Bone marrow (tissue), 2 donors: ENCODE measurements around the gene GLT1D1.

Experiments
- DNase-seq, 2 donors: peaks; one replicate each; lab custom pipeline; 2025; lab: John Stamatoyannopoulos, UW

Gene GLT1D1

DNA sequence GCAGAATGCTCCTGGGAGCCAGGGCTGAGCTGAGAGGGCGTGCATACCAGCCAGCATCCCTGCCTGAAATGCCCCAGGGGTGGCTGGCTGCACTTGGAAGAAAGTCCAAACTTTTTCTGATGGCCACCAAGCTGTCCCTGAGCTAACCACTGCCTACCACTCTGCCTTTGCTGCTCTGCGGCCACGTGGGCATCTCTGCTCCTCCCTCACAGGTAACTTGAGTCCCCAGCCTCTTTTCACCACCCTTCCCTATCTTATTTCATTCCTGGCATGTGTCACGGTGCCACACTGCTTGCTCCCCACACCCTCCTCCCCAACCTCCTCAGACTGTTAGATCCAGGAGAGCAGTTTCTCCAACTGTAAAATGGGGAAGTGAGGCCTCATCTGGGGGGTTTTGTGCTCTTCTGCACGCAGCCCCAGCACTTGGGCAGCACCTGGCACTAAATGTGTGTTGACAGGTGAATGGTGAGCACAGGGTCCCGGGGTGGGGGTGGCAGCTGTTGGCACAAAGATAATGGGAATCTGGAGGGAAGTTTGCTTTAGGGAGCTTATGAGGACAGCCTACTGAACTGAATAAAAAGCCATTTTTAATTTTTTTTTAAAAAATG lies 113.0 kb downstream of the GLT1D1 start:
- no peak for DNase-seq

DNA sequence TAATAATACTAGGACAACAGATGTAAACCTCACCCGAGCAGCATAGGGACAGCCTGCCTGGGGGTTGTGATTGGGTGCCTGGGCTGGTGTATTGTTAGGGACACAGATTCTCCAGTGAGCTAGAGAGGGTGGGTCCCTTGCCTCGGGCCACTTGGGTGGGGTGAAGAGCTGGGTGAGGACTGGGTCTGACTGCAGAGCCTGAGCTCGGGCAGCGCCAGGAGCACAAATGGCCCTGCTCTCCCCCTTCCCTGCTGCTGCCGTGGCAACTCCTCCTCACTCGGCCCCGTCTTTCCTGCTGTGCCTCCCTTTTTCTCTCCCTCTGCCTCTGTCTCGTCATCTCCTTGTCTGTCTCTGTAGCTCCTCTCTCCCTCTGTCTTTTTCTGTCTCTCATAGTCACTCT lies 115.4 kb downstream of the GLT1D1 start:
- no peak for DNase-seq

DNA sequence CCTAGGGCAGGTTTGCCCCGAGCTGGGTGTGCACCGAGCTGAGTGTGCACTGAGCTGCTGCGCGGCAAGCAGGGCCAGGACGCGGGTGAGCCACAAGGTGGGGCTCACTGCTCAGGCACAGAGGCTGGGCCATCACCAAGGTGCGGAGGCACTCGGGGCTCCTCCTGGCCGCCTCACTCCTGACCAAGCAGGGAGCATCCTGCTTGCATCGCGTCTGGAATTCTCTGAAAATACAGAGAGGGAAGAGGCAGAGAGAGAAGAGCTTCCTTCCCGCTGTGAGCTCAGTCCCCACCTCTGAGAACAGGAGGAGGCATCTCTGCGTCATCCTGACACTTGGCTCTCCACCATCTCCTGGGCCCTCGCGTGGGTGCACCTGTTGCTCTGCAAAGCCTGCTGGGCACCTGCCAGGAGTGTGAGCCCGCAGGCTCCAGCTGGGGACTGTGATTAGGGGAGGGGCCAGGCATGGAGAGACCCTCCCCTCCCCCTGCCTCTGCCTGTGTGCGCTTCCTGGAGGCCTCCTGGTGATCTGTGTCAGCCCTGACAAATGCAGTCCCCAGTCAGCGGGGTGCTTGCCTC lies 116.3 kb downstream of the GLT1D1 start:
- DNase-seq = no peak

DNA sequence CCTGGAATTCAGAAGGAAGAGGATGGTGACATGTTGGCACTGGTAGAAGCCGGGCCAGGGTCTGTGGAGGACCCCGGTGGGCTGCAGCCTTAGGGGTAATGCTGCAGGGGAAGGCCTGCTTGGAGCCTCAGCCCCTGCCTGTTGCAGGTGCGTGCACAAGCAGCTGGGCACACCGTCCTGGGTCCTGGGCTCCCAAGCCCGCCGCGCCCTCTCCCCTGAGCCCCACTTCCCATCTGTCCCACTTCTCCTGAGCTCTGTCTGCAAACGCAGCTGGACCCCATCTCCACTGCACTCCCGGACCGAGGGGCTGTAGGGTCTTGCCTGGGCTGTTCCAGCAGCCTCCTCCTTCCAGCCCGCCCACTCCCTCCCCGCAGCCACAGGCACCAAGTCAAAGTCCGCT lies 116.8 kb downstream of the GLT1D1 start:
- no peak for DNase-seq

DNA sequence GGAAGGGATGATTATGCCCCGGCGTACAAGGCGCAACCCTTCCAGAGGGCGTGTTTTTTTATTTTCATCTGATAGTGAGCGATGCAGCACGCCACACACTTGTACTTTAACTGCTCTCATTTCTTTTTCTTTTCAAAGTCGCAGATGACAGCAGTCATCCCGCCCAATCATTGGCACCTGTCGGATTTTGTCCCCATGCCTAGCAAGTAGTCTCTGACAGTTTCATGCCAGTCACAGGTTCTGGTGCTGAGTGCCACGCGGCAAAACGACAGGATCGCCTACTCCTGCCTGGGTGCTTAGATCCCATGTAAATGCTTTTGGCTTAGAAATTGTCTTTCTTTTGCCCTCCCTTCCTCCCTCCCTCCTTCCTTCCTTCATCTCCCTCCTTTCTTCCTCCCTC lies 117.7 kb downstream of the GLT1D1 start:
- DNase-seq = no peak

DNA sequence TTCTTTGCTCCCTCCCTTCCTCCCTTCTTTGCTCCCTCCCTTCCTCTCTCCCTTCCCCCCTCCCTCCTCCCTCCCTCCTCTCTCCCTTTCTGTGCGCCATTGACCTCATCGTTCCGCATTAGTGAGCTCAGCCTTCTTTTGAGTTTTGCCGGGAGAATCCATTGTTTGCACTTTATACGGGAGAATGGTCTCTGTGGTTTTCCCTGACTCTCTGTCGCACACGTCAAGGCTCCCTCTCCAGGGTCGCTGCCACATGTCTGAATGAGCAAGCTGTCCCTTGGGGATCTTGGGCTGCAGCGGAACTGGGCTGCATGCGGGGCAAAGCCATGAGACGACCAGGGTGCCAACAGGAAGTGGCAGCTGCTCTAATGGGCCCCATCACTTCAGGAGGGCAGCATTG lies 118.5 kb downstream of the GLT1D1 start:
- no peak for DNase-seq

DNA sequence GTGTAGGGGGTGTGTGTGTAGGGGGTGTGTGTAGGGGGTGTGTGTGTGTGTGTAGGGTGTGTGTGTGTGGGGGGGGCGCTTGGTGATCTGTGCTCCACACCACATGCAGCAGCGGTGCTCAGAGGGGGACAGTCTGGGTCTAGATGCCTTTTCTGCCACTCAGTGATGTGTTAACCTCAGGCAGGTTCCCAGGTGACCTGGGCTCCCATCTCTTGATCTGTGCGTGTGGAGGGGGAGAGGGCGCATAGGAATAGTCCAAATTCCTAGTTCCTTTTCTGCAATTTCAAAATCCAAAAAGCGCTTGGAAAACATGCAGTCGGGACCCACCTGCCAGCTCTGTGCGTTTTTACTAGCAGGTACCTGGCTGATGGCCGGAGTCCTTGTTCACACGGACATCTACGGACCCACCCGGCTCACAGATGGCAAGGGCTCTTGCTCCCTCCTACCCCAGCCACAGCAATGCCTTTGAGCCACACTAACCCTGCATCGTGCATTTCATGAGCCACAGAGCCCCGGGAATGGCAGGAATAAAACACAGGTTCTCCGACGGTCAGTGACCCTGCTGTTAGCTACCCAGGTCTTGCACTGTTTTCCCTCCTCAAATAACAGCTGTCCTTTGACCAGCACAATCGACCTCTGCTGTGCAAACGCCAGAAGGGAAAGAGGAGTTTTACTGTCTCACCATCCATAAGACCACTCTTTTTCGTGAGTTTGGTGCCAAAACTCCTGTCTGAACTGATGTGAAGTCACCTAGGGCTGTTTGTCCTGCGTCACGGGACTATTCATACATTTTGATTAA lies 120.8 kb downstream of the GLT1D1 start:
- no peak for DNase-seq

DNA sequence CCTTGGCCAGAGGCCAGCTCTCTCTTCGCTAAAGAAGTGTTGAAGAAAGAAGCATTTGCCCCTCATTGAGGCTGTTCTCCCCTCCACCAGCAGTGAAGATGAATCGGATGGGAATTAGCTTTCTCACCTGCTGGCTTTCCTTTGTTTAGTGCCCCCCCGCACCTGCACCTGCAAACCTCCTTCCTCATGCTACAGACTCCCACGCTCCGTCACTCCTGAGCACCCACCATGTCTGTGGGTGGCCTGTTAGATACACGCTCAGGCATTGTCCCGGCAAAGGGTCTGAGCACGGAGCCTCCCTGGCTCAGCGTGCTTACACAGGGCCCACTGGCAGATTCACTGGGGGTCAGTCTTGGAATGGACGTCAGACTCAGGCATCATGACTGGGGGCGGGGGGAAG lies 121.6 kb downstream of the GLT1D1 start:
- DNase-seq = no peak

DNA sequence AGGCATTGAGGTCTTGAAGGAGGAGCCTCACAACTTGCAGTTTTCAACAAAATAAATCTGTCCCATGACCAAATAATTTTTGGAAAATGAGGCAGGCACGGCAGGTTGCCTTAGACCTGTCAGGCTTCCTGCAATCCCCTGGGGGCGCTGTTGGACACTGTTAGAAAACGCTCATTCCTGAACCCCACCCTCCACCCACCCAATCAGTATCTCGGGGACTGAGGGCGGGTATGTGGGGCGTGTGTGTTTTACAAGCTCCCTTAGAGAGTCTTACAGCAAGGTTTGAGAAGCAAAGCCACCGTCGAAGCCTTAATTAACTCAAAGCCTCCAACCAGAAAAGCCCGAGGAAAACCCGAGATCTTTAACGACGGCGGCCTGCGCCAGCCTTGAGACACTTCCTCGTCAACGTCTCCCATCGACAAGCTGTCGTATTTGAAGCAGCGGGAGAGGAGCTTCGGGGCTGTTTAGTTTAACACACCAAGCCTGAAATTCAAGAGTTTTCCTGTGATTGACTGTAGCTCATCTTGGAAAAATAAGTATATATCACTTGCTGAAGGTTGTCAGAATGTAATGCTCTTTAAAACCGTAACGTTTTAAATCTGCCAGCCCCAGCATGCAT lies 123.0 kb downstream of the GLT1D1 start:
- no peak for DNase-seq

DNA sequence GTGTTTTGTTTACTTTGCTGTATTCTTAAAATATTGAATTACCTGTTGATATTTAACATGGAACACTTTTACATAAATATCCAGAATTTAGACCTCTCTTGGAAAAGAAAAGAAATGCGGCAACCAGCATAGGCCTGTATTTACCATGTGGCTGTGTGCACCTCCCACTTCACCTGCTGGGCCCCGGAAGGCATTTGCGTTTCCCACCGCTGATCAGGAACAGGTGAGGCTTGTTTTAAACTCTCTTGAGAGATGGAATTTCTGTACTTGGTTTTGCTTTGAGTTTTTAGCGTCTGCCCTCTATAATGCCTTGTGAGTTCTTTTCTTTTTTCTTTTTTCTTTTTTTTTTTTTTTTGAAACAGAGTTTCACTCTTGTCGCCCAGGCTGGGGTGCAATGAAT lies 124.2 kb downstream of the GLT1D1 start:
- no peak for DNase-seq

DNA sequence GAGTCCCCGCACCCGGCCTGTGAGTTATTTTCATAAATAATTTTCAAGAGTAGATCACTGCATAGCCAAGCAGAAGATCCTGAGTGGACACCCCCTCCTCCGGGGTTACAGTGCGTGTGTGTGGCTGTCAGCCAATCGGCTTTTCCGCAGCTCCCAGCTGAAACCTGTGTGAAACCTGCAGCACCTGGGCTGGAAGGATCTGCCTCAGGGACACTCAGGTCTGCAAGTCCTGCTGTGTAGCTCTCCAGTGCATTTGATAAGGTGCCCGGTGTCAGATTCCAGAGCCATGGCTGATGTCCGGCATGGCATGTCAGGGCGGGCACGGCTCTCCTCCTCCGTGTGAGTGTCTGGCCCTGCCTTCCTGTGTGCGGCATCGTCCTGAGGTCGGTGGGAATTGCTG lies 124.8 kb downstream of the GLT1D1 start:
- no peak for DNase-seq

DNA sequence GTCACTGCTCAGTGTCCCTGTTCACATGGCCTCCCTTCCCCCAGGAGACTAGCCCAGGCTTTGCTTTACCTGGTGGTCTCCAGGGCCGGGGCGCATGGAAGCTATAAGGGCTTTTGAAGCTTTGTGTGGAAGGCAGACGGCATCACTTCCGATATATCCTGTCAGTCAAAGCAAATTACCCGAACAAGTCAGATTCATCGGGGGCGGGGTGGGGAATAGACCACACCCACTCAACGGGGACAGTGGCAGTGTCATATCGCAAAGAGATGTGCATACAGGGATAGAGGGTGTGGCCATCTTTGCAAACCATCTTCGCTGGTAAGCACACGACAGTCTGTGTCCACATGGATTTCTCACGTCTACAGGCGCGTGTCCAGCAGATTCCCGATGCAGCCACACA lies 127.3 kb downstream of the GLT1D1 start:
- no peak for DNase-seq

DNA sequence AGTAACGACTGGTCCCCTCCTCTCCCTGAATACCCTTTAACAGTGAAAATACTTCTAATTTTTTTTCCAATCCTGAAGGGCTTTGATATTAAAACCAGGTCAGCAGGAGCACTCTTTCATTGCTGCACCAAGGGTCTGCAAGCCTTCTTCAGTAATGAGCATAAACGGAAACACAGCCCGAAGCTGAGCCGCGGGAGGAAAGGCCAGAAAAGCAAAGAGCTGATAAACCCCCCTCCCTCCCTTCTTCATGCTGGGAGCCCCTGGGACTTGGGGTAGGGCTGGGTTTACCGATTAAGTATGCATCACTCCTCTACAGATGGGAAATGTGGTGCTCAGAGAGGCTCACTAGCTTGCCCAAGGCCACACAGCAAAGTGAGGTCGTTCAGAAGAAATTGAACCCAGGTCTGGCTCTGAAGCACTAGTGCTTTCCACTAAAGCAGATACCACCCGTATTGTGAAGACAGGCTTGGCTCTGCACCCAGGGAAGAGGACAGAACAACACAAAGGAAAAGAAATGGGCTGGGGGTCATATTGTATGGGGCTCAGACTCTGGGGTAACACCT lies 128.8 kb downstream of the GLT1D1 start:
- DNase-seq = no peak

DNA sequence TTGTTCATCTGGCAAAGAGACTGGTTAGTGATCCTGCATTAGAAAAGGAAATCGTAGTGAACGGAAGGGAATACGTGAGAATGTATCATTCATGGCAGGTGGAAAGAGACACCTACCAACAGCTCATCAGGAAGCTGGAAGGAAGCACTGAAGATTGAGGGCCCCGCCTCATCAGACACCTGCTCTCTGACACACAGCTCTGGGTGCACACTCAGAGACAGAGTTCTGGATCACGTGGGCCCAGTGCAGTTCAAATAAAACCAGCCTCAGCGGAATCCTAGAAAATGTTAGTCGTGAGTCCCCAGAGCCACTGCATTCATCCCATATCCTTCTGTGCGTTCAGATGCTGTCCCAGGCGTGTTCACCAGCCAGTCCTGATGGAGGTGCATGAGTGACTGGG lies 129.7 kb downstream of the GLT1D1 start:
- no peak for DNase-seq

DNA sequence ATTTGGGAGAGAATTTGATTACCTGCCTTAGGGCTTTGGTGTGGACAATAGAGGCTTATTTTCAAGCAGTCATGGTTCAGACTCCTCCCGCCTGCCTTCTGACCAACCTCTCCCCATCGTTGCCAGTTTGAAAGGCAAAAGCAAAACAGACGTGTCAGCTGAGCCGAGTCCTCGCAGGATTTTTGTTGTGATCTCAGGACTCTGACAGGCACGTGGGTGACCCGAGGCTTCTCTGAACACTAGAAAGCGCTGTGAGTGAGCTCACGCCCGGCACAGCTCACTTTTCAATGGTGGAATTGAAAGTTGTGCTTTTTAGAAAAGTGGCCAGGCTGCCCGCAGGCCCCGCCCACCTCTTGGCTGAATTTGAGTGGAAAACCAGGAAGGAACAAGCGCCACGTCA lies 130.1 kb downstream of the GLT1D1 start:
- DNase-seq = no peak

DNA sequence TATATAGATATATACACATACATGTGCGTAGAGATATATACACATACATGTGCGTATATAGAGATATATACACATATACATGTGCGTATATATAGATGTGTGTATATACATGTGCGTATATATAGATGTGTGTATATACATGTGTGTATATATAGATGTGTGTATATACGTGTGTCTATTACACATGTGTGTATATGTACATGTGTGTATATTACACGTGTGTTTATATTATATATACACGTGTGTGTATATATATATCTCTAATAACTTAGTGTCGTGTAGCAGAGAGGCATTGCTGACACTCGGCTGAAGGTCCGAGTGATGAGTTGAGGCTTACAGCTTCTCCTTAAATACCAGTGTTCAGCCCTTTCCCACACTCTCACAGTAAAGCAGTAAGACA lies 133.7 kb downstream of the GLT1D1 start:
- DNase-seq = no peak

DNA sequence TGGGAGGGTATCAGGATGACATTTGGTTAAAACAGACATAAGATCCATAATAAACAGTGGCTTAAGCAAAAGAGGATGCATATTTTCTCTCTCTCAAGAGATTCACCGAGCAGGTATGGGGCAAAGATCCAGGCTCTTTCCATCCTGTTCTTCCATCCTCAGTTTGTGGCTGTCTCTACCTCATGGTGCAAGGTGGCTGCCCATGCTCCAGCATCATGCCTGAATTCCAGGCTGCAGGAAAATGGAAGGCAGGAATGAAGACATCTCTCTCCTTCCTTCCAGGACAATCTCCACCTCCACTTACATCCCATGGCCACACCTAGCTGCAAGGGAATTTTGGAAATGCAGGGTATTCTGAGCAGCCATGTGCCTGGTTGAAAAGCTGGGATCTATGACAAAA lies 136.0 kb downstream of the GLT1D1 start:
- DNase-seq = no peak

DNA sequence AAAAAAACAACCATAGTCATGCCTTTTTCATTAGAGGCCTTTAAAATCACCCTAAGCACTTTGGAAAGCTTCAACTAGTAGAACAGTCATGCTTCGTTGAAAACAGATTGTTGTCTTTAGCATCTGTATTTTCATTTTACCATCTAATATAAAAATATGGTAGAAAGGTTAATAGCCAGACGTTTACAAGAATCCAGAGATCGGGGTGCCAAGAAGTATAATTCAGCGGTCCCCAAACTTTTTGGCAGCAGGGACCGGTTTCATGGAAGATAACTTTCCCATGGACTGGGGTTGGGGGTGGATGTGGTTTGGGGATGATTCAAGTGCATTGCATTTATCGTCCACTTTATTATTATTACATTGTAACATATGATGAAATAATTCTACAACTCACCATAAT lies 138.4 kb downstream of the GLT1D1 start:
- no peak for DNase-seq

DNA sequence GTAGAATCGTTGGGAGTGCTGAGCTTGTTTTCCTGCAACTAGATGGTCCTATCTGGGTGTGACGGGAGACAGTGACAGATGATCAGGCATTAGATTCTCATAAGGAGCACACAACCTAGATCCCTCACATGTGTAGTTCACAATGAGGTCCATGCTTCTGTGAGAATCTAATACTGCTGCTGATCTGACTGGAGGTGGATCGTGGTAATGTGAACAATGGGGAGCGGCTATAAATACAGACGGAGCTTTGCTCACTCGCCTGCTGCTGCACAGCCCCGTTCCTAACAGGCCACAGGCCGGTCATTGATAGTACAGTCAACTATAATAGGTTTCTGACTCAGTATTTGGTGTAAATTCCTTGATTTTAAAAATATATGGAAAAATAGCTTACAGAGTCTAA lies 138.8 kb downstream of the GLT1D1 start:
- DNase-seq = no peak

DNA sequence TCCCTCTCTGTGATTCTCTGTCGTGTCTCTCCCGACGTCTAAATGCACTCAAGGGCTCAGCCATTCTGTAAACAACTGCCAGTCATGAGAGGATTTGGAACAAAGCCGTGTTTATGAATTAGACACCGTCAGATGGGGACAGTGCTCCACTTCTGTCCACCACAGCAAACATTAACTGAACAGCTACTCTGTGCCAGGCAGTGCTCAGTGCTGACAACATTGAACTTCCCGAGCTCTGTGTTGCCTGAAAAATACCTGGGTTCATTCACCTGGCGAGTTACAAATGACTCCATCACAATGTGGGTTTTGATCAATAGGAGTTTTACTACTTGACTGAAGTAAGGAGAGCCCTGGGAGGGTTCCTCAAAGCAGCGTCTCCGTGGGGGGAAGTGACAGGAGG lies 139.3 kb downstream of the GLT1D1 start:
- no peak for DNase-seq

DNA sequence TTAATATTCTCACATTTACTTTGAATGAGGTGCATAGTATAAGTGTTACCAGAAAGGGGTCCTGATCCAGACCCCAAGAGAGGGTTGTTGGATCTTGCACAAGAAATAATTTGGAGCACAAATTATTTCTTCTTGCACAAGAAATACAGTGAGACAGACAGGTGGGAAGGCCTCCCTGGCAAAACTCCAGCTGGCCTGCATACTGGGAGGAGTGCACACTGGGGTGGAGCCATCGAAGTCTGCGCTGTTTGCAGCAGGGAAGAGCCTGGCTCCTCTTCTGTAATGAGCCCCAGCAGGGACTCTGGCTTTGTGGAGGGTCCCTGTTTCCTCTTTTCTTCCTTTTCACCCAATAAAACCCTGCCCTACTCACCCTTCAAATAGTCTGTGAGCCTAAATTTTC lies 141.6 kb downstream of the GLT1D1 start:
- DNase-seq = no peak

DNA sequence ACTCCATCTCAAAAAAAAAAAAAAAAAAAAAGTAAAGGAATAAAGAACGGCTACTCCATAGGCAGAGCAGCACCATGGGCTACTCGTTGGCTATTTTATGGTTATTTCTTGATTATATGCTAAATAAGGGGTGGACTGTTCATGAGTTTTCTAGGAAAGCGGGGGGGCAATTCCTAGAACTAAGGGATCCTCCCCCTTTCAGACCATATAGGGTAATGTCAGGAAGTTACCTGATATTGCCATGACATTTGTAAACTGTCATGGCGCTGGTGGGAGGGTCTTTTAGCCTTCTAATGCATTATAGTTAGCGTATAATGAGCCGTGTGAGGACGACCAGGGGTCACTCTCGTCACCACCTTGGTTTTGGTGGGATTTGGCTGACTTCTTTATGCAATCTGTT lies 142.3 kb downstream of the GLT1D1 start:
- no peak for DNase-seq

DNA sequence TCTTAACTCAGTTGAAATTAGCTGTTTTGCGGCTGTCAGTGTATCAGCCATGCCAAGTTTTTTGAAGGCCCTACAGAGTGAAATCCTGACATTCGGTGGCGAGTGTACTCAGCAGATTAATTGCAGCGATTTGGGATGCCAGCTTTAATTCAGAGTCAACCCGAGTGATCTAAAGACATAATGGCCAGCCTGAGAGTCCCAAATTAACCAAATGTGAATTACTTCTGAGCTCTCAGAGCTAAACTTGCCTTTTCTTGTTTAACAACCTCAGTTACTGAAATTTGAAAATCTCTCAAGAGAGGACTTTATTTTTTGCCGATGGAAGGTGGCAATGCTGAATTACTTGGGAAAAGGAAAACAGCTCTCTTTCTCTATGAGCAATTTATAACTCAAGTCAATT lies 148.5 kb downstream of the GLT1D1 start:
- DNase-seq = no peak
